T-helper 1 cell treated with Interleukin-12 subunit alpha and Interleukin-12 subunit beta and Interleukin-4 antibody, amounts not matched to agents 30 ng/mL and 1 ng/mL, for 36 hours (primary cell): Measurements from ENCODE around the gene ENO2. TPM values are rescaled to one million over a fixed set of nuclear protein-coding genes. Genes with fewer than 3 reads are reported as not detected.

ENCODE experiments used
- intact Hi-C: fragments of 100-400 bp; cut with micrococcal nuclease; formaldehyde crosslinking; loops from one replicate; pipeline ENCODE4 v1.15.1; 2024
- total RNA-seq: library from RNA; stranded (reverse); gene quantifications from 2 replicates; pipeline ENCODE4 v1.2.3, GENCODE V29; 2022

The ENO2 gene
- total RNA-seq, 1 donor from 2014 or later, result 128 TPM

DNA sequence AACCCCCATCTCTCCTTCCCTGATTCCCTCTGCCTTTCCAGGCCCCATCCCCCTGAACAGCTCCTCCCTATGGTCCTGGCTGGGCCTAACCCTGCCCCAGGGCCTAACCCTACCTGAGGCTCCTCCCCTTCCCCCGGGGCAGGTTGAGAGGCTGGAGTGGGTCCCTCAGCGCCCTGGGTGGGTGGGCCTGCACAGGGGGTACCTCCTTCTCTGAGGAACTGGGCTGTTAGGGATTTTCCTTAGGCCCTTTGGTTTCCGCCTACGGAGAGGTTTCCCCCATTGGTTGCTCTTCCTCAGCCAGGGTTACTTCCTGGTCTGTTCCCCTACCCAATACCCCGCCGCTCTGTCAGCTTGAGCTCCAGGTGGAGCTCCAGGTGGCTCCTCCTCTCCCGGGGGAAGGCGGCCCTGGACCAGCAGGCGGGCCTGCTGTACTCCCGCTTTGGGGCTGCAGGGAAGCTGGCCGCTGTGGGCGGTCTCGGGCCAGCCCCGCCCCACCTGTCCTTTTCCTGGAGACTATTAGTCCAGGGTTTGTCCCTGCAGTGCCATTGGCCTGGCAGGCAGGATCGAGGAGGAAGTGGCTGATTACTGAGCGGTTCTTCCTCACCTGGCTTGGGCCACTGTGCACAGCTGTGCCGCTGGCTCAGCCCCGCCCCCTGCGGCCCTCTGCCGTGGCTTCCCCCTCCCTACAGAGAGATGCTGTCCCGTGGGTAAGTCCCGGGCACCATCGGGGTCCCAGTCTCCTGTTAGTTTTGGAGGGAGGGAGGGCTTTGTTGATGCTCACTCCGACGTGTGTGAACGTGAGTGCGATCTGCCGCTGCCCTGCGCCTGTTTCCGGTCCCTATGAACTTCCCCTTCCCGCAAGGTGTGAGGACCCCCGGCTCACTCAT, 31.9 kb downstream of the ENO2 start:
- intact Hi-C loops, result no loop called here

GRCh38 chr12:6946920-6947374, 32.6 kb downstream of the ENO2 start:
- intact Hi-C loops, result no loop called here

- intact Hi-C loops, result no loop called here
These were observed 33.2 kb downstream of the ENO2 start for GRCh38 chr12:6947615-6948014.

GRCh38 chr12:6948873-6949594, 34.7 kb downstream of the ENO2 start:
- intact Hi-C loops, result no loop called here

DNA sequence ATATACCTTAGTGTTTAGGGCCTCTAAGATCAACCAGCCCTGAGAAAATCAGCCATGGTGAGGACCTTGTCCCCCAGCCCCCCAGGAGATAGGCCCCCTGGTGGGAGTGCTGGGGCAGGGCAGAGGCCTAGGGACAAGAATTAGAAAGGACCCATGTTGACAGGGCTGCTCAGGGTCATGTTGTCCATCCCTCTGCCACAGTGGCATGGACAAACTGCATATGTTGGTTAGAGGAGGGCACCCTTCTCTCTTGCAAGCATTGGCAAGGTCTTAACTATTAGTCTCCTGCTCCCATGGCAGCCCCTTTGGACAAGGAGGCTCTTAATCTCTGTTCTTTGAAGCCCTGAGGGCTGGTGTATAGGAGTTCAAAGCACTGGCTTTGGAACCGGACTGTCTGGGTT, 36.0 kb downstream of the ENO2 start:
- intact Hi-C loops, result loop anchor here (1.0 kb wide), 1 partner anchor 15 kb away; no protein-coding TSS in a partner anchor

DNA sequence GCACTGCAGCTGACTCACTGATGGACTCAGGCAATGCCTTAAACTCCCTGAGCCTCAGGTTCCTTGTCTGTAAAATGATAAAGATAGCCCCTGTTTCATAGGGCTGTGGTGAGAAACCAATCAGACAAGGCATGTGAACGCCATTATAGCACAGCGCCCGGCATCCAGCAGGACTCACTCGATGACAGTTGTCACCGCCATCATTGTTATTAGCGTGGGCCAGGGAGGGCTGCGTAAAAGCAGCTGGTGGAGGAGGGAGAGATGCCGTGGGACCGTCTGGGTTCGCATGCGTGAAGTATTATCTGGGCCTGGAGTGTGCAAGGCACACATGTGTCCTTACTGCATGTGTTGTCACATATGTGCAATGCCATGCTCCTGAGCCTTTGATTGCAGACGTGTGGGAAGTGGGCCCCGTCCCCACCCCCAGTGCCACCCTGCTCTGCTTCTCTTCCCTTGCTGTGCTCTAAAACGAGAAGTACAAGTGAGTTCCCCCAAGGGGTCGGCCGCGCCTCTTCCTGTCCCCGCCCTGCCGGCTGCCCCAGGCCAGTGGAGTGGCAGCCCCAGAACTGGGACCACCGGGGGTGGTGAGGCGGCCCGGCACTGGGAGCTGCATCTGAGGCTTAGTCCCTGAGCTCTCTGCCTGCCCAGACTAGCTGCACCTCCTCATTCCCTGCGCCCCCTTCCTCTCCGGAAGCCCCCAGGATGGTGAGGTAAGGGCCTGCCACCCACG, 36.6 kb downstream of the ENO2 start, which contains the start of gene PTPN6:
PTPN6 (plus strand) TSS at position 546 of the 730 bp plus-strand sequence; CDS start at position 703, 157 bp downstream.
- intact Hi-C loops, result loop anchor here (1.0 kb wide), 1 partner anchor 14 kb away; no protein-coding TSS in a partner anchor

GRCh38 chr12:6951551-6952120, 37.3 kb downstream of the ENO2 start:
- intact Hi-C loops, result loop anchor here (1.0 to 2.0 kb wide), 3 partner anchors 7 to 61 kb away; partner anchors contain the start of gene C12orf57

DNA sequence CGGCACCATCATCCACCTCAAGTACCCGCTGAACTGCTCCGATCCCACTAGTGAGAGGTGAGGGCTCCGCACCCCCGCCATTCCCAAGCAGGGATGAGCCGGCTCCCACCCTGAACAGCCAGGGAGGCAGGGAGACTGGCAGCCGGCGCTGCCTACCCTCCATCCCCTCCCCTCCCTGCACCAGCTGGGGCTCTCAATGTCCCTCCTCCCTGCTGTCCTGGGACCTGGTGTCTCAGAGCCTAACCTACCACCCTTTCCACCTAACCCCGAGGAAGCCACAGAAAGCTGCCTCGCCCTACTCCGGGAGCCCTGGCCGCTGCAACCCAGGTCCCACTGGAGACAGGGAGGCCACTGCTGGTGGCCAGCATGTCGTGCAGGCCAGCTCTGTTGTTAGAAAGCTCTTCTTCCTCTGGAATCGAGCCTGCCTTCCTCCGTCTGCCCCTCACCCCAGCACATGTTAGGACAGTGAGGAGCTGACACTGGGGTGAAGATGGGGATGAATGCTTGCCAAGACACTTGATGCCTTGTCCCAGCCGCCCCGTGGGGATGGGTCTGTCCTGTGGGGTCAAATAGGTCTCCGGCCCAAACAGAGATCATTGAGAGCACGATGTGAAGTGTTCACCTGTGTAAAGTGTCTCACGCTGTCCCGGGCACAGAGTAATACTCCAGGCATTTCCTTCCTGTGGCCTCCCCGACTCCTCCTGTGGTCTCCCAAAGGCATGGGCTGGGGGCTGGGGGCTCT, 37.9 kb downstream of the ENO2 start:
- intact Hi-C loops, result loop anchor here (1.0 to 2.0 kb wide), 3 partner anchors 8 to 61 kb away; partner anchors contain the start of gene C12orf57

DNA sequence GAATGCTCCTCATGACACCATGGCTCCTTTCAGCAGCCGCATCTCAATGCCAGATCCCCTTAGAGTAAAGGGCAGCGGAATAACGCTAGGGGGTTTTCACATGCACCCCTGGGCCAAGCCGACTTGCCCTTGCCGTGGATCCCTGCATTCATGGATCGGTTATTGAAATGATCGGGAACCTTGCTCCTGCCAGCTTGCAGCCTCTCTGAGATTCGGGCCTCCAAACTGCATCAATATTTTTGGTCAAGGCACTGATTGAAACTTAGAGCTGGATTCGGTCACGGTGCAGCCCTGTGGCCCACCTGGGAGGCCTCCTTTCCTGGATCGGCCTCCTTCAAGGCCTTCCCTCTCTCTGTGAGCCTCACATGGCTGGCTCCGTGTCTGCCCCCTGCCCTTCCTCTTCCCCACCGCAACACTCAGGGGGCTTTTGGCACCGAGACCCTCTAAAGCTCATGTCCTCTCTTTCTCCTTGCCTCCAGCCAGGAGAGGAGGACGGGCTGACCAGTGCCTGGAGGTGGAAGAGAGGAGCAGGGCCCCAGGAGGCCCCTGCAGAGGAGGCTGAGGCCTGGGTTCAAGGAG, 38.6 kb downstream of the ENO2 start:
- intact Hi-C loops, result loop anchor here (1.0 to 2.0 kb wide), 3 partner anchors 8 to 62 kb away; partner anchors contain the start of gene C12orf57

DNA sequence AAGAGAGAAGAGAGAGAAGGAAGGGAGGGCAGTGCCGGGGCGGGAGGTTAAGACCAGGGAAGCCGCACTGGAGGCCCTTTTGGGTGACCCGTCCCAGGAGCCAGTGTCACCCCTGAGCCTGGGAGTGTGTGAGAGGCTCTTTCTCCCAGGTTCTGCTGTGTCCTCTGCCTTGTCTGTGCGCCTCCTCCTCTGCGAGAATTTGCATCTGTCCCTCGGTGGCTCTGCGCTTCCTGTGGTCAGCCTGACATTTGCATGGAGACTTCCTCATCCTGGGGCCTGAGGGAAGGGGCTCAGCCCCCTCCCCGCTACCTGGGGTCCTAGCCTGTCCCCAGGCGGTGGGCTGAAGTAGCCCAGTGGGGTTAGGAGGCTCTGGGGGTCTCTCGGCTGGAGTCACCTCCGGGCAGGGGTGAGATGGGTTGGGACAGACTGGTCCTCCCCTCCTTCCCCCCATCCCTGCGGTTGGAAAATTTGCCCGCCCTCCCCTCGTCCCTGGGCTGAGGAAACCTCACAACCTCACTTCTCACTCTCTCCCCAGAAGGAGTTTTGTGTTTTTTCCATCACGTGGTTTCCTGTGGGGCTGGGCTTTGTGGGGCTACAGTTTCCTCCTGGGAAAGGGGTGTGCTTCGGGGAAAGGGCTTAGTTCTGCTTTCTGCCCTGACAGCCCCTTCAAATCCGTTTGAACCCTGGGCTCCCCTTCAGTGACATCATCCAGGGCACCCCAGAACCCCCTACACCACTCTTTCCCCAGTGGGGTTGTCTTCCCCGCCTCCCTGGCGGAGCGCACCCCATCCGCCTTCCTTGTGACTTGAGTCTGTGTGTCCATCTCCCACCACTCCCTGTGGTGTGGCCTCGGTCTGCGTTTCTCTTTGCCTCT, 39.3 kb downstream of the ENO2 start:
- intact Hi-C loops, result loop anchor here (2.0 kb wide), 1 partner anchor 63 kb away; no protein-coding TSS in a partner anchor

- intact Hi-C loops, result no loop called here
These were observed 40.1 kb downstream of the ENO2 start for GRCh38 chr12:6954316-6955107.

DNA sequence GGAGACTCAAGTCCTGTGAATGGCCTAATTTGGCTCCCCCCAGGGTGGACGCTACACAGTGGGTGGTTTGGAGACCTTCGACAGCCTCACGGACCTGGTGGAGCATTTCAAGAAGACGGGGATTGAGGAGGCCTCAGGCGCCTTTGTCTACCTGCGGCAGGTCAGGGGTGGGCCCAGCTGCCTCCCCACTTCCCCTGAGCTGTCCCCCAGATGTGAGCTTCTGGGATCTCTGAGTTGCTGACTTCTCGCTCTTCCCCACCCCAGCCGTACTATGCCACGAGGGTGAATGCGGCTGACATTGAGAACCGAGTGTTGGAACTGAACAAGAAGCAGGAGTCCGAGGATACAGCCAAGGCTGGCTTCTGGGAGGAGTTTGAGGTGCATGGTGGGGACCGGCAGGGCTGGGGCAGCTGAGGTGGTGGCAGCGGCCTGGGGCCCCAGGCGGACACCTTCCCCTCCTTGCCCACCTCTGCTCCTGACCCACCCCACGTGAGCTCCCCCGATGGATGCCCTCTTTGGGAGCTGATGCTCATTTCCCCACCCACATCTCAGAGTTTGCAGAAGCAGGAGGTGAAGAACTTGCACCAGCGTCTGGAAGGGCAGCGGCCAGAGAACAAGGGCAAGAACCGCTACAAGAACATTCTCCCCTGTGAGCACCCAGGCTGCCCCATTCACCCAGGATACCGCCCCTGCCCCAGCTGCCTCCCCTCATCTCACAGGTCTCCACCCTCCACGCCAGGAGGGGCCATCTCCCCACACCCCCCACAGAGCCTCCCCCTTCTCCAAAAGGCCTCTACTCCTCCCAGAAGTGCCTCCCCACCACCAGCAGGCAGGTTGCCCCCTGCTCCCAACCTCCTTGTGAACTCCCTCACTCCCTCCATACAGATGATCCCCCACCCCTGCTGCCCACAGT, 41.0 kb downstream of the ENO2 start:
- intact Hi-C loops, result no loop called here

- intact Hi-C loops, result no loop called here
These were observed 41.8 kb downstream of the ENO2 start for GRCh38 chr12:6956021-6956727.

DNA sequence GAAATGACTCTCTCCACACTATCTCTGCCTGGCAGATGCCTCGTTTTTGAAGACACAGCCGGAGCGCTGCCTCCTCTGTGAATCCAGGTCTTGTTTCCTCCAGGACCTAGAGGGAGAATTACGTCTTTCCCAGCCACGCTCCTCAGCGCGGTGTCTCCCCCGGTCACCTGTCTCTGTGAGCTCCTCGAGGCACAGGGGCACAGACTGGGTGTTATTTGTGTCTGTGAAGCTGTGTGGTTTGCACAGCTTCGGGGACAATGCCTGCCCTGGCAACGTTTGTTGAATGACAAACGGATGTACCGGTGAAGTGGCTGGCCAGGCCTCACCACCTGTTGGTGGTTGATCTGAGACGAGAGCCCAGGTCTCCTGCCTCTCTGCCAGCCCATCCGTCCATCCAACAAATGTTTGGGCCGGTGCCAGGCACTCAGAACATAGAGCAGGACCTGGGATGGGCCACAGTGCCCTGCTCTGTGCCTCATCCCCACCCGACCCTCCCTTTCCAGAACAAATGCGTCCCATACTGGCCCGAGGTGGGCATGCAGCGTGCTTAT, 42.8 kb downstream of the ENO2 start:
- intact Hi-C loops, result no loop called here

- intact Hi-C loops, result no loop called here
These were observed 43.6 kb downstream of the ENO2 start for GRCh38 chr12:6957741-6958608.
